ENCODE measurements around the gene COL8A1.

DNA sequence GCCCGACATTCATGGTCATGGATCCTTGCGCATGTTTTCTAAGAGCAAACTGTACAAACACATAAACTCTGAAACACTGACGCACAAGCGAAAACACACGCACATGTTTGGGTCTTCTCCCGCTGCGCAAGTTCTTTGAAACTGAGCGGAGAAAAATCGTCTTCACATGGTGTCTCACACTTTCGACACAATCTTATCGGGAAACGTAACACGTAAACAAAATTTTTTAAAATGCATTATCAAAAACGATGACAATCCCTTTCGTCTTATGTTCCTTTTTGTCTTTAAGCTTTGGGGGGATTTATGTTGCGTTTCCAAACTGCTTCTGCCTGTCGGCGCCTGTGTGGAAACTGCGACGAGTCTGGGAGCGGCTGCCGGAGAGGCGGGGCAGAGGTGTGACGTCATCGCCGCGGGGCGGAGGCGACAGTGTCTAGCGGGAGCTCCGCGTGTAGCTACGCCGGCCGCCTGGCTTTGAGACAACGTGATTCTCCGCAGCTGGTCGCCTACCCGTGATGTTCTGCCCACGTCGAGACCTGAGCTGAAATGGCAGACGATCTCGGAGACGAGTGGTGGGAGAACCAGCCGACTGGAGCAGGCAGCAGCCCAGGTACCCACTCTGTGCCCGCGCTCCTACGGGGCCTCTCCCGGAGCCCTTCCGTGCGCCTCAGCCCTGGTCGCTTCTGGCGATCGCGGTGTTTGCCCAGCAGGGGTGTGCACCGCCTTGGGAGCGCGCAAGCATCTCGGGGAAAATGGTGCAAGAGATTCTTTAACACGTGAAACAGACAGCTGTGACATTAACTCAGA is 179.2 kb downstream of the COL8A1 start, which contains the start of gene CMSS1:
- TF ChIP-seq, protein P1, sequence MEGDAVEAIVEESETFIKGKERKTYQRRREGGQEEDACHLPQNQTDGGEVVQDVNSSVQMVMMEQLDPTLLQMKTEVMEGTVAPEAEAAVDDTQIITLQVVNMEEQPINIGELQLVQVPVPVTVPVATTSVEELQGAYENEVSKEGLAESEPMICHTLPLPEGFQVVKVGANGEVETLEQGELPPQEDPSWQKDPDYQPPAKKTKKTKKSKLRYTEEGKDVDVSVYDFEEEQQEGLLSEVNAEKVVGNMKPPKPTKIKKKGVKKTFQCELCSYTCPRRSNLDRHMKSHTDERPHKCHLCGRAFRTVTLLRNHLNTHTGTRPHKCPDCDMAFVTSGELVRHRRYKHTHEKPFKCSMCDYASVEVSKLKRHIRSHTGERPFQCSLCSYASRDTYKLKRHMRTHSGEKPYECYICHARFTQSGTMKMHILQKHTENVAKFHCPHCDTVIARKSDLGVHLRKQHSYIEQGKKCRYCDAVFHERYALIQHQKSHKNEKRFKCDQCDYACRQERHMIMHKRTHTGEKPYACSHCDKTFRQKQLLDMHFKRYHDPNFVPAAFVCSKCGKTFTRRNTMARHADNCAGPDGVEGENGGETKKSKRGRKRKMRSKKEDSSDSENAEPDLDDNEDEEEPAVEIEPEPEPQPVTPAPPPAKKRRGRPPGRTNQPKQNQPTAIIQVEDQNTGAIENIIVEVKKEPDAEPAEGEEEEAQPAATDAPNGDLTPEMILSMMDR (IDR thresholded peaks at IDR 0.05): peak in 3 of 4 experiments; percentile 20 to 41 (median 23)
- peak; percentile 46 for TF ChIP-seq POLR2A (IDR thresholded peaks at IDR 0.05)

Data from prostate gland (tissue), 2 donors.